BJ (cell line): ENCODE measurements around the gene BAD. TPM values are rescaled to one million over a fixed set of nuclear protein-coding genes. Genes with fewer than 3 reads are reported as not detected.

Experiments
- CTCF ChIA-PET: fragments of 350-600 bp; formaldehyde crosslinking; extraction: SDS; loops from one replicate; lab custom pipeline; 2021; ENCODE audit warnings: antibody characterized with exemption, inconsistent platforms; lab: Yijun Ruan, JAX
- POLR2A ChIA-PET: fragments of 300-600 bp; sonication (Branson Sonifier 250); formaldehyde crosslinking; extraction: SDS; loops from one replicate; lab custom pipeline; 2021; ENCODE audit warnings: antibody characterized with exemption; lab: Charles Lee
- DNase-seq: peaks from one replicate; pipeline ENCODE4 v3.0.0-alpha.2; 2011; ENCODE audit warnings: low read depth
- H3K27me3 ChIP-seq: 2 replicates; pipeline ENCODE4 v1.6.0; 2011; ENCODE audit warnings: low read length; ENCODE audit not compliant: control insufficient read depth, insufficient read depth
- H3K36me3 ChIP-seq: 2 replicates; pipeline ENCODE4 v1.5.1; 2011; ENCODE audit warnings: low read length; ENCODE audit not compliant: control insufficient read depth, insufficient read depth
- H3K4me3 ChIP-seq: 2 replicates; pipeline ENCODE4 v1.5.1; 2011; ENCODE audit warnings: low read depth, mild to moderate bottlenecking, control low read depth, low read length
- polyA plus RNA-seq: library from polyadenylated mRNA; depleted of rRNA; stranded (reverse); fragments of >200 nt; gene quantifications from 2 replicates; pipeline ENCODE4 v1.2.3, GENCODE V29; 2011
- TF ChIP-seq, protein P1 (sequence below): IDR thresholded peaks from 2 replicates; pipeline ENCODE4 v1.5.1; 2011; ENCODE audit warnings: low read depth, mild to moderate bottlenecking, control low read depth, inconsistent platforms, low read length, moderate library complexity; ENCODE audit not compliant: insufficient read depth

BAD gene
- polyA plus RNA-seq, 1 experiment: 85.3 TPM

DNA sequence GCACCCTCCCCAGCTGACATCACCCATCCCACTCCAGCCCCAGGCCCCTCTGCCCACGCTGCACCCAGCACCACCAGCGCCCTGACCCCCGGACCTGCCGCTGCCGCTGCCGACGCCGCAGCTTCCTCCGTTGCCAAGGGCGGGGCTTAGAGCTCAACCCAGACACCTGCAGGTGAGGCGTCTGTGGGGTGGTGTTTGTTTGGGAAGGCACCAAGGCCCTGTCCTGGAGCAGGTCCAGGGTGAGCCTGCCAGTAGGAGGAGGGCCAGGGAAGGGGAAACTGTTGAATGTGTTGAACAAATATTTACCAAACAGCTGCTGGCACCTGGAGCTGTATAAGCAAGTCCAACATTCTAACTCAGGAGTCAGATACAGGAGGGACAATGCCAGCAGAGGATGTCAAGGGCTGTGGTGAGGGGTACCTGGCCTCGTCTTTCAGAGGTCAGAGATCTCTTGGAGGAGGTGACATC lies 46.9 kb downstream of the BAD start:
- POLR2A ChIA-PET: no interaction called here

DNA sequence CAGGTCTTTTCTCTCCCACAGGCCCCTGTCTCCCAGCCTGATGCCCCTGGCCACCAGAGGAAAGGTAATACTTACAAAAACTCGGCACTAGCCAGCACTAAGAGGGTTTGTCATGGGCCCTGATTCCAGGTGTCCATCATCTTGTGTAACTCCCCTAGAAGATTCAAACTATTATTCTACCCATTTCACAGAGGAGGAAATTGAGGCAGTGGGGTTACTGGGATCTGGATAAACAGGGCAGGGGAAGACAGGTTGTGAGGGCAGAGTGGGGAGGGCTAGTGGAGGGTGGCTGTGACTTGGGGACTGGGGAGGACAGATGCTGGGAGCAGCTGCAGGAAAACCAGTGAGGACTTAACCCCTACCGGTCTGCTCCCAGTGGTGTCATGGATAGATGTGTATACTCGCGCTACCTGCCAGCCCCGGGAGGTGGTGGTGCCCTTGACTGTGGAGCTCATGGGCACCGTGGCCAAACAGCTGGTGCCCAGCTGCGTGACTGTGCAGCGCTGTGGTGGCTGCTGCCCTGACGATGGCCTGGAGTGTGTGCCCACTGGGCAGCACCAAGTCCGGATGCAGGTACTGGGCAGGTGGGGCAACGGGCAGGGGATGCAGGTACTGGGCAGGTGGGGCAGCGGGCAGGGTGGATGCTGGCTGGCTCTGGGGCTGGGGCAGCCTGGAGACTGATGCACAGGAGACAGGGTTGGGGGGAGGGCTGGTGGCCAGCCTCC lies 48.9 kb downstream of the BAD start:
- DNase-seq: no peak
- ChIA-PET CTCF (interaction anchor here (0.7 to 4.4 kb wide), 2 partner anchors 16 to 31 kb away, joined by 4 to 18 read pairs; partner anchors contain the start of gene PLCB3), POLR2A (no interaction called here)
- Histone ChIP-seq H3K36me3 (peaks cover 4% of the 10 kb centered on the region), H3K27me3 (no peaks in the 10 kb centered on the region), H3K4me3 (peak overlapping the region; percentile 56)
- TF ChIP-seq, protein P1, sequence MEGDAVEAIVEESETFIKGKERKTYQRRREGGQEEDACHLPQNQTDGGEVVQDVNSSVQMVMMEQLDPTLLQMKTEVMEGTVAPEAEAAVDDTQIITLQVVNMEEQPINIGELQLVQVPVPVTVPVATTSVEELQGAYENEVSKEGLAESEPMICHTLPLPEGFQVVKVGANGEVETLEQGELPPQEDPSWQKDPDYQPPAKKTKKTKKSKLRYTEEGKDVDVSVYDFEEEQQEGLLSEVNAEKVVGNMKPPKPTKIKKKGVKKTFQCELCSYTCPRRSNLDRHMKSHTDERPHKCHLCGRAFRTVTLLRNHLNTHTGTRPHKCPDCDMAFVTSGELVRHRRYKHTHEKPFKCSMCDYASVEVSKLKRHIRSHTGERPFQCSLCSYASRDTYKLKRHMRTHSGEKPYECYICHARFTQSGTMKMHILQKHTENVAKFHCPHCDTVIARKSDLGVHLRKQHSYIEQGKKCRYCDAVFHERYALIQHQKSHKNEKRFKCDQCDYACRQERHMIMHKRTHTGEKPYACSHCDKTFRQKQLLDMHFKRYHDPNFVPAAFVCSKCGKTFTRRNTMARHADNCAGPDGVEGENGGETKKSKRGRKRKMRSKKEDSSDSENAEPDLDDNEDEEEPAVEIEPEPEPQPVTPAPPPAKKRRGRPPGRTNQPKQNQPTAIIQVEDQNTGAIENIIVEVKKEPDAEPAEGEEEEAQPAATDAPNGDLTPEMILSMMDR: no peak

More for the DNA sequence above, 46.9 kb downstream of the BAD start:
- Histone ChIP-seq H3K4me3 (no peak overlapping the region), H3K36me3 (peaks cover 4% of the 10 kb centered on the region), H3K27me3 (no peaks in the 10 kb centered on the region)
- CTCF ChIA-PET: interaction anchor here (1.1 to 4.4 kb wide), 2 partner anchors 11 to 14 kb away, joined by 3 to 18 read pairs; partner anchors contain the start of genes NUDT22, PLCB3 and TRPT1
- TF ChIP-seq, protein P1: no peak
- no peak for DNase-seq

- DNase-seq: no peak
- CTCF ChIA-PET: interaction anchor here (1.0 to 3.0 kb wide), 2 partner anchors 16 to 70 kb away, joined by 3 to 15 read pairs; partner anchors contain the start of gene PLCB3
- H3K27me3 ChIP-seq: no peaks in the 10 kb centered on the region
- H3K36me3 ChIP-seq: peaks cover 4% of the 10 kb centered on the region
- H3K4me3 ChIP-seq: peak overlapping the region; percentile 56
- POLR2A ChIA-PET: no interaction called here
- TF ChIP-seq, protein P1: no peak
Measured at GRCh38 chr11:64234647-64235379, 49.7 kb downstream of the BAD start.

DNA sequence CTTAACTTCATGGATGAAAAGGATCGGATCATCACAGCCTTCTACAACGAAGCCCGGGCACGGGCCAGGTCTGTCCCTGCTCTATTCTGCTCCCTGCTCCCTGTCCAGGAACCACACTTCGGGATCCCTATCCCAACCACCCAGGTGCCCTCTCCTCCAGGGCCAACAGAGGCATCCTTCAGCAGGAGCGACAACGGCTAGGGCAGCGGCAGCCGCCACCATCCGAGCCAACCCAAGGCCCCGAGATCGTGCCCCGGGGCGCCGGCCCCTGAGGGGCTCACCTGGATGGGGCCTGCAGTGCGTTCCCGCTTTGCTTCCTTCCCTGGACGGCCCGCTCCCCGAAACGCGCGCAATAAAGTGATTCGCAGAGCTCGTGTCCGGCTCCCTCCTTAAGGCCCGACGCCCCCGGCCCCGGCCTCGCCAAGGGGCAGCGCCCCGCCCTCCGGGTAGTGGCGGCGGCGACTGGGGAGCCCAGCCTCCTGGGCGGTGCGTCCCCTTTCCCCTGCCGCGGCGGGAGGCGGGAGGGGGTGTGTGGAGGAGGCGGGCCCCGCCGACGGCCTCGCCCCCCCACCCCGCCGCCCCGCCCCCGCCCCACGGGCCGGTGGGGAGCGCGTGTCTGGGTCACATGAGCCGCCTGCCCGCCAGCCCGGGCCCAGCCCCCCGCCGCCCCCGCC lies 50.4 kb downstream of the BAD start, which contains the start of gene VEGFB:
TSS of gene VEGFB (plus strand) at position 672 of the 674 bp plus-strand sequence. CDS start 250 bp downstream, outside the sequence.
- POLR2A ChIA-PET: no interaction called here
- H3K4me3 ChIP-seq: peak within 1 kb of the TSS; percentile 56
- TF ChIP-seq, protein P1: no peak
- no peaks in the 10 kb centered on the region for H3K27me3 ChIP-seq
- CTCF ChIA-PET: interaction anchor here (1.0 to 3.0 kb wide), 2 partner anchors 17 to 70 kb away, joined by 3 to 15 read pairs; partner anchors contain the start of gene PLCB3
- DNase-seq: no peak
- H3K36me3 ChIP-seq: peaks cover 4% of the 10 kb centered on the region
